HG03095 (cell line): ENCODE data around the gene FOXN1.

Experiments
- ATAC-seq: cut with Tn5 transposase; IDR thresholded peaks from one replicate; pipeline ENCODE4 v1.9.1; 2021; ENCODE audit warnings: moderate library complexity; ENCODE audit not compliant: unreplicated experiment

The FOXN1 gene

DNA sequence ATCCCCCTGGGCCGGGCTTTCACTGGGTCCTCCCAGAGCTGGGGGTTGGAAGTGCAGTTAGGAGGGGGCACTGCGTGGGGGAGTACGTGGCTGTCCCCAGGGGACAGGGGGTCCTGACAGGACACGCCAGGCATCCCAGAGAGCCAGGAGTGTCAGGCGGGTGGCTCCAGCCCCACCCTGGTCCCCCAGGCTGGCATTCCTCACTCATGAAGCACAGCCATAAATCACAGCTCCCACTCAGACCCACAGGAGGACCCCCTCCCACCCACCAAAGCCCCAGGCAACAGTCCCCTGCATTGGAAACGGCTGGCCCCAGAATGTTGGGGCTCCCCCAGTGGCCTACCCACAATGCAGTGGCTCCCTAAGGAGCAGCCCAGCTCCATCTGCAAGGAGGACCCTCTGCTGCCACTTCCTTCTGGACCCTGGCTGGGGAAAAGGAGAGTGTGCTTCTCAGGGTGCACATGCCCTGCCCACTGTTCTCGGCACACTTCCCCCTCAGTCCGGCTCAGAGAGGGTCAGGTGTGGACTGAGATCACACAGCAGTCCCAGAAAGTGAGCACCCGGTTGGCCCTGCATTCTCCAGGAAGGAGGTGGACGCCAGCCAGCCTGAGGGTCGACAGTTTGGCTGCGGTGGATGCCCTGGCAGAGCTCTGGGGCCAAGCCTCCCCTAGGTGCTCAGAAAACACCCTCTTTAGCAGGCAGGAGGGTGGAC lies 7.3 kb upstream of the FOXN1 start:
- no peak for ATAC-seq

DNA sequence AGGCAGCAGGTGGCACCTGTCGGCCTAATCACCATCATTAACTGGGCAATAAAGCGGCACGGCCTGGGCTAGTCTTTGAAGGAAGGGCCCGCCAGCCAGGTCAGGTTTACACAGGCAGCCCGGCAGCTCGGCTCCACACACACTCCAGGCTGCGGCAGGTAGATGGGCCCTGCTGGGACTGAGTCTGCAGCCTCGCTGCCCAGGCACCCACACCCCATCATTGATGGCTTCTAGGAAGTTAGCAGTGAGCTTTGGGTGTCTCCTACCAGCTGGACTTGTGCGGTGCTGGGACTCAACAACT lies 6.8 kb upstream of the FOXN1 start:
- no peak for ATAC-seq

DNA sequence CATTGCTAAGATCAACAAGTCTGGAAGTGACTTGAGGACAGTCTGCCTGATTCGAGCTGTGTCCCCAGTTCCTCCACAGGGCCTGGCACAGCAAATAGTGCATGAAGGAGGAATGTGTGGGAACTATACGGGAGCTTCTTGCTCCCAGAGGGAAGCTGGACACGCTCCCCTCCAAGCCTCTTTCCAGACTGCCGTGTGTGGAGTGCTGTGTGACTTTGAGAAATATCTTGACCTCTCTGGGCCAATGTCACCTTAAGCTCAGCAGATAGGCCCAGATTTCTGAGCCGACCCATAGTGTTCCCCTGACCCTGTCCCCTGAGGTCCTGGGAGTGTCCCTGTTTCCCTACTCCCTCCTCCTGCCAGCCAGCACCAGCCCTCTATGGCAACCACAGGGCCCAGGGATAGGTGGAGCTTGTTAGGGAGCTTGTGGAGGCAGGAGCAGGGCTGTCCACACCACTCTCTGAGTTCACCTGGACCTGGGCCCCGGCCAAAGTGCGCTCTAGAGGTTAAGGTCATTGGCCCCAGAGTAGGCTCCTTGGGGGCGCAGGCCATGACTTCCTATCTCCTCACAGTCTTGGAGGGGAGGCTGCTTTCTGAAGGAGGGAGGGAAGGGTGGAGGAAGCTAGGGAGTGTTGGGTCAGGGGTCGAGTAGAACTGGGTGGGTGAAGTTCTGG lies 6.3 kb upstream of the FOXN1 start:
- ATAC-seq: no peak

DNA sequence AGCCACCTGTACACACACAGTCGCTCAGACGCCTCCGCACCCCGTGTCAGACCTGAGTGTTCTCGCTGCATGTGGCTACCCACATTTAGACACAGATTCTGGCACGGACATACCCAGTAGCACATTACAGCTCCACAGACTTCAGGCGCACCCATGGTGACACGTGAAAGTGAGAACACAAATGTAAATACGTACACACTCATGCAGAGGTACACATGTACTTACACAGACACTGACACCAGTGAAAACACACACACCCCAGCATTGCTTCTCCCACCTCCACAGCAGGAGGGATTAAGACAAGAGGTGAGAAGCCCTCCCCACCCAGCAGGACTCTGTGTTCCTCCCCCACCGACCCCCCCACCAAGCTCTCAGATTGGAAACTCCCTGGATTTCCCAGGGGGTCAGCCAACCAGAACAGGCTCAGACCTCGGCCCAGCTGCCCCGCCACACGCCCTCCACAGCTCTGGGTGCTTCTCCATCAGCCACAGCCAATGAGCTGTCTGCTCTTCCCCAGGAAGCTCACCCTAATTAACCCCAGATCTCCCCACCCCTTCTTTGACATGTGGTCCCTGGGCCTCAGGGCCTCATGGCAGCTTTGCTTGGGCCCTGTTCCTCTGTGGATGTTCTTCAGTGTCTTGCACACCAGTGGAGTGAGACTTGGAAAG lies 5.3 kb upstream of the FOXN1 start:
- peak; percentile 46 for ATAC-seq

DNA sequence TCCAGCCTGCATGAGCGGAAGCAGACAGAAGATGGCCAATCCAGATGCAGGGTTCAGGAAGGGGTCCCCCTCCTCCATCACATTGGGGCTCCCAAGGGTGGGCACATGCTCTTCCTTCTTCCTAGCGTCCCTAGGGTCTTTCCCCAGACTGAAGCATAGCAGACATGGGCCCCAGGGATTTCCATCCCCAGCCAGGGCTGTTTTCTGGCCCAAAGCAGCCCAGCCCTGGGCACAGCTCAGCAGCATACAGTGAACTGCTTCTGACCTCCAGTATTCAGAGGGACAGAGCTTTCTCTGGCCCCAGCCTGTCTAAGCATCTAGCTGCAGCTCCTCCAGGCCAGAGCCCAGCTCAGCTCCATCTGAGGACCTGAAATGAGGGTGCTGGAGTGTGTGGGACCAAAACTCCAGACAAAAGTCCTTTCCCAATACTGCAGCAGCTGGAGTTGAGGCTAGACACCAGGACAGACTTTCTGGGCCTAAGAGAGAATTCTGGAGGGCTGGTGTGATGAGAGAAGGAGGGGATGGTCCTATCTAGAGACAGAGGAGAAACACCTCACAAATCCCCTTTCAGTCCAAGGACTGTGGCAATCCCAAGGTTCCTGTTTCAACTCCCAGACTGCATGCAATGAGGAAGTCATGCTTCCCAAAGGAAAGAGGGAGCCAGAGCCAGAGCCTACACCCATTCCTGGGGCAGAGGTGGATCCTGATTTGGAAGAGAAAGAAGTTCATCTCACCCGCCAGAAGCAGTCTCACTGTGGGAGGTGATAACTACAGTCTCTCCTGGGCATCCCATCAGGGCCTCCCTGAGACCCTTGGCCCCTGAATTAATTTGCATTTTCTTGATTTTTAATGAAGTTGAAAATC lies 4.5 kb upstream of the FOXN1 start:
- no peak for ATAC-seq

DNA sequence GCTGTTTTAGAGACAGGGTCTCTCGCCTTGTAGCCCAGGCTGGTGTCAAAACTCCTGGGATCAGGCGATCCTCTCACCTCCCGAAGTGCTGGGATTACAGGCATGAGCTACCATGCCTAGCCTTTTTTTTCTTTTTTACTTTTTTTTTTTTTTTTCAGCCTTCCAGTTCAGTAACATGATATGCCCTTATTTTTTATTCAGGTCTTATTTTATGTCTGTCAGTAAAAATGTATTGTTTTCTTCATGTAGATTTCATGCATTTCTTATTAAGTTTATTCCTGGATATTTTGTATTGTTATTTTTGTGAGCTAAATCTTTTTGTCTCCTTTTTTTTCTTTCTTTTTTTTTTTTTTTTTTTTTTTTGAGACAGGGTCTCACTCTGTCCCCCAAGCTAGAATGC lies 2.7 kb upstream of the FOXN1 start:
- ATAC-seq: no peak

DNA sequence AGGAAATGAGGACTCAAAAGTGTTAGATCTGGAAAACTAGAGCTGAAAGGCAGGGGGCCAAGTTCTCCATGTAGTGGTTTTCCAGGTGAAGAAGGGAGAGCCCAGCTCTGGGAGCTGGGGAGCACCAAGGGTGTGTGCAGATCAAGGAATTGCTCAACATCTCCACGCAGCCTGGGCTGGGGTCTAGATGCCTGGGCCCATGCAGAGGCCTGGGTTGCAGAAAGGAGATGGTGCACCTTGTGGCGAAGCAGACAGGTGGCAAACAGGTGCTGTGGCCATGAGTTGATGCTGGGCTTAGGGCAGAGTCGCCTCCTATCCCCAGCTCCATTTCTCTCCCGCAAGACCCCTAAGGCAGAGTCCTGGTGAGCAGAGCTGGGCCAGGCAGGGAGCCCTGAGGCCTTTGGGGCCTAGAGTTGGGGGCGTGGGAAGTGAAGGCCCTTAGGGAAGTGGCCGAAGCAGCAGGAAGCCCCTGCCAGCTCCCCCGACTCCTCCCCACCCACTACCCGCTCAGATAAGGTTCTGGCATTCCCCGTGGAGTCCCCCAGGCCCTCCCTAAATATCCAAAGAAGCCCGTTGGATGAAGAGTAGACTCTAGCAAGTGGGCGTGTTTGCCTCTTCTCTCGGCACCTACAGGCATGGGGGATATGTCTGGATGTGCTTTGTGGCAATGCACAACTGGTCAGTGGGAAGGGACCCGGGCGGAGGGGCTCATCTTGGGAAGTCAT lies 777 bp downstream of the FOXN1 start:
- ATAC-seq: no peak

DNA sequence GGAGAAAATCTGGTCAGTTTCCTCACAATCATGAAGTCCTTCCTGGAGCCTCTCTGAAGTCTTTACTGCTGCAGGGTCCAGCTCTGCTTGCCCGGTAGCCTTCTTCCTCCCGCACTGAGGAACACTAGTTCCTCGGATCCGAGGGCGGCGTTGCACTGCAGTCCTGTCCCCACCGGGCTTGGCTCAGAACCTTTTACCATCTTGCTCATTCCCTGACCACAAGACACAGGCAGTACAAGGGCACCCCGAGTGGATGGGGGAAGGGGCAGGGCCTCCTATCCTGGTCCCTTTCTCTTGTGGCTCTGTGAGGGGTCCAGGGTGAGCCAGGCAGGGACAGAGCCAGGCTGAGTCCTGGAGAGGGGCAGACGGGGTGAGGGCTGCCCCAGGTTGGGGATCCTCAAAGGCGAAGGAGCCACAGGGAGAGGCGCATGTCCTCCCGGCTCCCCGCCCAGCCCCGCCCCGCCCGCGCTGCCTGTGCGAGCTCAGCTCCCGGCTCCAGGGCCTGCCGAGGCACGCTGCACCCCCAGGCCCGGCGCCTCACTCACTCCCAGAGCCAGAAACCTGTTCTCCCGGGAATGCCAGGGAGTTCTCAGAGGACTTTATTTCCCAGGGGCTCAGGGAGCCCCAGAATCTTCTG lies 1.5 kb downstream of the FOXN1 start:
- ATAC-seq: no peak

DNA sequence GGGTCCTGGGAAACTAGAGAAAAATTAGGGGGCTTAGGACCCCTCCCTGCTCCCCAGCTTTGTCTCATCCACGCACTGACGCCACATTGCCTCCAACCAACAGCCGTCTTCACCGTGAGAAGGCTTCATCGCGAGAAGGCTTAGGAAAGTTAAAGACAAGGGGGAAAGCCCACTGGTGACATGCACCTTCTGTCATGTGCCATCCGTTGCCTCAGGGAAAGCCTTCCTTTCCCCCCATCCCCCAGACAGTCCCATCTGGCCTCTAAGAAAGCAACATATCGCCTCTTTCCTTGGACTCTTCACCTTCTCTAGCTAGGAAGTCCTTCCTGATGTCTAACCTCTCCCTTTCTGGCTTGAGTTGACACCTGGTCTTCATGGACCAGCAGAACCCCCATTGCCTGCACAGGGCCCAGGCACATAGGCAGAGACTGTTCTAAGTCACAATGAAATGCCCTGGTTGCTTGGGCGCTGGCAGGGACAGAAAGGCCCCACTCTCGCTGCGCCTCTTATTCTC lies 2.1 kb downstream of the FOXN1 start:
- ATAC-seq: no peak

DNA sequence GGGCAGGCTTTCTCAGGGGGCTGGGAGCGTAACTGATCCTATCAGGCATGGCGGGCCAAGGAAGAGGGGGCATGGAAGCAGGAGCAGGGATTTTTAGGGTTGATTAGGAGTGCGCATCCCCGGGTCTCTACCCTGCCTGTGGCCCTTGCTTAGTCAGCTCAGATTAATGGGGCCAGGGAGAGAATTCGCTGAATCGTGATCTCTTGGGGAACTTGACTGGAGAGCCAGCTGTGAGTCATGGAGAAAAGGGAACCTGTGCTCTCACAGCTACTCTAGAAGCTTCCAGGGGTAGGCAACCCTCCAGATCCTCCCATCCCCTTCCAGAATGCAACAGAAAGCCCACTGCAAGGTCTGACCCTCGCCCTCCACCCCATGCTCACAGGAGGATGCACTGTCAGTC lies 3.6 kb downstream of the FOXN1 start:
- no peak for ATAC-seq

DNA sequence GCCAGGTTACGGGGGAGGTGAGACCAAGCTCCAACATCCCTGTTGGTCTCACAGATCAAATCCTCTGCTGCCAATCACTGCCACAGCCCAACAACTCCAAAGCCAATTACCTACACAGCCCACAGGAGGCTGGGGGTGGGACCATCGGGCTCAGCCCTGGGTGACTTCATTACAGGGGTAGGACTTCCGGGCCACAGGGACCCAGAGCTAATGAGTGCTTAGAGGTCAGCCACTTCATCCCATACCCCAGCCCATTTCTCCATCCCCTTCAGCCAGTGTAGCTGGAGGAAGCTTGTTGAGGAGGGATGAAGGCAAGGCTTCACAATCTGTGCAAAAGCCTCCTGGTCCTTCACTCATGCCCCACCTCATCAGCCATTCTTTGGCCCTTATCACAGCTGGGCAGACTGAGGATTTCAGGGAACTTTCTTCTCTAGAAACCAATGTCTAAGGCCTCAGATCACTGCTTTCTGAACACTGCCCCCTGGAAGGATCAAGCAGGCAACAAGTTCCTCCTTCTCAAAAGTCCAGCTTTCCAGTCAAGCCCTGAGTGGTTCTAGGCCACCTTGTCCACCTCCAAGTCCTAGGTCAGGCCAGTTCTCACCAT lies 5.8 kb downstream of the FOXN1 start:
- ATAC-seq: no peak

DNA sequence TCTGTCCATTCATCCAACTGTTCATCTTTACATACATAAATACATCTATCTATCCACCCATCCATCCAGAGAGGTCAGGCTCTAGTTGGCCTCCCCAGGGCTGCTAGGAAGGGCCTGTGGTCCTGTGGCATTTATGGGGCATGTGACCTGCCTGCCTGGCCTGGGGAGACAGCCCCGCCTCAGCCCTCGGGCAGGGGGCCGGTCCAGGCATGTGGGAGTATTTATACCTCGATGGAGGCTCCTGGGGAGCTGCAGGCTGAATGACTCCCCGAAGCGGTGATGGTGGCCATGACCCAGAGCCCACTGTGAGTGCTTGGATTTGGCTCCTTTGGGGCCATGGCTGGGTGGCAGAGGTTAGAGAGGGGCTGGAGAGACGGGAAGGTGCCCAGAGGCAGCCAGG lies 7.3 kb downstream of the FOXN1 start:
- no peak for ATAC-seq

DNA sequence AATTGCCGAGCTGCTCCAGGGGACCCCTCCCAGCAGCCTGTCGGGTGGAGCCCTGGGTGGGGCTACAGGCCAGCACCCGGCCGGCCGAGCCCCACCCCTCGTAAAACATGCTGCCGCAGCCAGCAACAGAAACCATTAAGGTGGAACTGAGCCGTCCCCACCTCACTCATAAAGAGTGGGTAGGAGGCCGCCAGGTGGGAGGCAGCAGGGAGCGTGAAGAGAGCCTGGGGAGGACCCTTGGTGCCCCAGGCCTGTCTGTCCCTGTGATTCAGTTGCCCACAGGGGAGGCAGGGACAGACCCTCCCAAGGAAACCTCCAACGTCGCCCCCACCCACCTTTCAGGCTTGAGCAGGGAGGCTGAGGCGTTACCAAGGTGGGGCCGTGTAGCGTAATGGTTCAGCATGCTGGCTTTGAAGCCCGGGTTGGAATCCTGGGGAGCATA lies 8.4 kb downstream of the FOXN1 start:
- ATAC-seq: no peak

DNA sequence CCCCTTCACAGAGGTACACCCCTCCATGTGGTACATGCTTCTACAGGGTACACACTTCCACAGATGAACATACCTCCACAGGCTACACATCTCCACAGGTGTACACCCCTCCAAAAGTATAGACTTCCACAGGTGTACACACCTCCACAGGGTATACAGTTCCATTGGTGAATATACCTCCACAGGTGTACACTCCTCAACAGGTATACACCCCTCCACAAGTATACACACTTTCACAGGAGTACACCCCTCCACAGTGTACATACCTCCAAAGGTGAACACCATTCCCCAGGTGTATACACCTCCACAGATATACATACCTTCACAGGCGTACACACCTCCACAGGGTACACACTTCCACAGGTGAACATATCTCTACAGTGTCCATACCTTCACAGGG lies 9.4 kb downstream of the FOXN1 start:
- ATAC-seq: no peak

DNA sequence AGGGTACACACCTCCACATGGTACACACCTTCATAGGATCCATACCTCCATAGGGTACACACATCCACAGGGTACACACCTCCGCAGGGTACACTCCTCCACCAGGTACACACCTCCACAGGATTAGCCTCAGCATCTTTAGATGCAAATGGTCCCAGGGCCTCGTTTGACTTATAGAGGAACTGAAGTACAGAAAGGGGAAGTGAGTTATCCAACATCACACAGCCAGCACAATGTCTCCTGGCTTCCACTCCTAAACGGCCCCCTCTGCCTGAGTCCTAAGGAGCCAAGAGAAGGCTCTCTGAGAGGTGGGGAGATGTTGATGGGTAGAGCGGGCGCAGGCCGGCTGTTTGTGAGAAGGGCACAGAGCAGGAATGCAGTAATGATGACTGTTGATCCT lies 12.0 kb downstream of the FOXN1 start:
- no peak for ATAC-seq

DNA sequence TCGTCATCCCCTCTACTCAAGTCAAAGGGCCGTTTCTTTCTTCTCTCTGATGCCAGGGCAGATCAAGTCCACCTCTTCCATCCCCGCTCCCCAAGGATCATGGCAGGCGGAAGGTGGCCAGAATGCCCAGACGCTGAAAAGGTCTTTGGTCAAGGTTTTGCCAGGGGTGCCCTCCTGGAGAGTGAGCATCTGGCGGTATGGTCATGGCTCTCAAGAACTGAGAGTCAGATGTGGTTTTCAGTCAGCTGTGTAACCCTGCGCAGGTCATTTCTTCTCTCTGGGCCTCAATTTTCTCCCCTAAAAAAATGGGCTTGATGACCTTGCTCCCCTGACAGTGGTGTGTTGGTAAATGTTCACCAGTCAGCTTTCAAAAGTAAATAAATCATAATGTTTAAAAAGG lies 12.4 kb downstream of the FOXN1 start:
- ATAC-seq: no peak

DNA sequence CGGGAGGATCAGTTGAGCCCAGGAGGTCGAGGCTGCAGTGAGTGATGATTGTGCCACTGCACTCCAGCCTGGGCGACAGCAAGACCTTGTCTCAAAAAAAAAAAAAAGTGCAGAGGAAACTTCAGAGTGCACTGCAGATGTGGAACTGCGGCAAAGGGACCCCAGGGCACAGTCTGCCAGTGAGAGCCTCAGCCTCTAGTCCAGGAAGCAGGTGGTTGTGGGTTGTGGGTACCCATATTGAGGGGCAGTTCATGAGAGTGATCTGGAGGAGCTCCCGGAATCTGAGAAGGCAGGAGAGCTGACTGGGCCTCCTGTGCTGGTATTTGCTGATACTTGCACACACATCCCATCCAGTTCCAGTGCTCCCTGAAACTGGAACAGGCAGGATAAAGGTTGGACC lies 13.1 kb downstream of the FOXN1 start:
- ATAC-seq: no peak

DNA sequence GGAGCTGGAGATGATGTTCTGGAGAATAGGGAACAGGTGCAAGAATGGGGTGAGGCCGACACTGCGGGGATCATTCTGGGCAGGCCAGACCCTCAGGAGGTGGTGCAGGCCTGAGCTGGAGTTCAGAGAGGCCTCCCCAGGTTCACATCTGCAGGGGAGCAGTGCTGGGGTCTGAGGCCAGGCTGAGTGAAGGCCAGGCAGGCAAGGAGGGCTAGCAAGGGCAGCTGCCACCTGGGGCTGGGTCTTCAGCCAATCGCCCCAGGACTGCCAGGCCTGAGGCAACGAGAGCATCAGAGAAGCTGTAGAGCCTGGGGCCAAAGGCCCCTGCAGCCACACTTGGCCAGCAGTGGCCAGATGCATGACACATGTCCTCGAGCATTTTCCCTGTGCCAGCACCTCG lies 14.5 kb downstream of the FOXN1 start:
- no peak for ATAC-seq

DNA sequence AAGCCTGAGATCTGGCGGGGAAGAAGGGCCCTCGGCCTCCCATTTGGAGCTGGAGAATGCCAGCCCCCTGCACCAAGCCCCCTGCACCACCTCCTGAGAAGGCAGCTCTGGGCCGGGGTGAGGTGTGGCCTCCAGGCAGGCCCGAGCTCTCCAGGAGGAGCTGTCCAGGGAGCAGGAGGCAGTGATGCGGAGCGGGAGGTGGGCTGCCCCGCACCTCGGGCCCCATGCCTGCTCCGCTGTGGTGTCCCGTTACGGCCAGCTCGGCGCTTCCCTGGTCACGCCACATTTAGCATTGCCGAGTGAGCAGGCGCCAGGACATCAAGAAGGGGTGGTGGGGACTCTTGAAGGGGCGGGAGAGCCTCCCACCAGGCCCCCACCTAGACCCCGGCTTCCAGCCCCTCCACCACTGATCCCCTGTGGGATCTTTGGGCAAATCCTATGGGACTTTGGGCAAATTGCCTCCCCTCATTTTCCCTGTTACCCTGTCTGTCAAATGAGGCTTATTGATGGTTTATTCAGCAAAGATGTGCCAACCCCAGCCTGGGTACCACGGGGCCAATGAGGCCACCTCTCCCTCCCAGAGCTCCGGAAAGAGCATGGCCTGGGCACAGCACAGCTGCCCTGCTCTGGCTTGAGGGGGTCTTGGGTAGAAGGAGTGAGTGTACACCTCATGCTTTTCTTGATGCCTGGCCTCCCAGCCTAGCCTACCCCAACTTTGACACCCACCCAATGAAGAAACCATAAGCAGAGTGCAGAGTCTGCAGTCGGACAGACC lies 15.3 kb downstream of the FOXN1 start:
- no peak for ATAC-seq
